Measurements from ENCODE around the gene ANKRD22. TPM values are rescaled to one million over a fixed set of nuclear protein-coding genes. Genes with fewer than 3 reads are reported as not detected.

Gene ANKRD22
- total RNA-seq, 1 experiment from 2014 or later: 4.9 TPM

GRCh38 chr10:88893611-88894010 is 42.0 kb upstream of the ANKRD22 start:
- peaks cover 29% of the 10 kb centered on the region for H3K4me1 ChIP-seq (replicated peaks; ENCODE audit: insufficient read depth)
- no peak overlapping the region for H3K27ac ChIP-seq
- H3K4me3 ChIP-seq: no peak overlapping the region
- DNase-seq: no peak
- H3K36me3 ChIP-seq (ENCODE audit: low read depth): no peaks in the 10 kb centered on the region
- peaks cover 6% of the 10 kb centered on the region; the same call in 1 of the 2 replicates for H3F3A ChIP-seq (ENCODE audit: insufficient read depth, low read depth)
- no peaks in the 10 kb centered on the region for H3K27me3 ChIP-seq (ENCODE audit: insufficient read depth, low read depth)
- CTCF ChIA-PET: no interaction called here
- no TSS peak for BruUV-seq (replicated peaks)
- 0 out of 2 replicates have a peak, but pooled peaks cover 9% of the 10 kb centered on the region for H3K79me2 ChIP-seq (ENCODE audit: low read depth)
- intact Hi-C loops (cut with micrococcal nuclease; ENCODE audit: unreplicated experiment): no loop called here
- H3K9me2 ChIP-seq (ENCODE audit: insufficient read depth): no peaks in the 10 kb centered on the region
- no peak overlapping the region for H2AFZ ChIP-seq
- no peak for TF ChIP-seq EZH2 (IDR thresholded peaks at IDR 0.05; ENCODE audit: low read depth)
- no peak for TF ChIP-seq CTCF (conservative IDR thresholded peaks at IDR 0.05)
- H3K4me2 ChIP-seq: no peak overlapping the region
- H4K20me1 ChIP-seq (ENCODE audit: insufficient read depth): no peaks in the 10 kb centered on the region
- no peaks in the 10 kb centered on the region for H3K9me3 ChIP-seq (ENCODE audit: insufficient read depth, low read depth)
- POLR2A ChIA-PET (ENCODE audit: unreplicated experiment): no interaction called here

- Histone ChIP-seq H3K4me3 (no peak overlapping the region), H3K27me3 (ENCODE audit: insufficient read depth, low read depth) (no peaks in the 10 kb centered on the region), H3K9me2 (ENCODE audit: insufficient read depth) (no peaks in the 10 kb centered on the region), H3K4me2 (no peak overlapping the region), H3K4me1 (replicated peaks; ENCODE audit: insufficient read depth) (peaks cover 20% of the 10 kb centered on the region), H3K36me3 (ENCODE audit: low read depth) (no peaks in the 10 kb centered on the region), H3K27ac (no peak overlapping the region), H3F3A (ENCODE audit: insufficient read depth, low read depth) (peaks cover 6% of the 10 kb centered on the region; the same call in 1 of the 2 replicates), H4K20me1 (ENCODE audit: insufficient read depth) (no peaks in the 10 kb centered on the region), H3K79me2 (ENCODE audit: low read depth) (peaks cover 20% of the 10 kb centered on the region), H3K9me3 (ENCODE audit: insufficient read depth, low read depth) (no peaks in the 10 kb centered on the region), H2AFZ (no peak overlapping the region)
- no TSS peak for BruUV-seq (replicated peaks)
- POLR2A ChIA-PET (ENCODE audit: unreplicated experiment): no interaction called here
- no peak for DNase-seq
- intact Hi-C loops (cut with micrococcal nuclease; ENCODE audit: unreplicated experiment): no loop called here
- TF ChIP-seq CTCF (conservative IDR thresholded peaks at IDR 0.05) (no peak), EZH2 (IDR thresholded peaks at IDR 0.05; ENCODE audit: low read depth) (no peak)
- CTCF ChIA-PET: no interaction called here
Measured at GRCh38 chr10:88892222-88892967, 40.8 kb upstream of the ANKRD22 start.

GRCh38 chr10:88890681-88891381 is 39.2 kb upstream of the ANKRD22 start:
- Histone ChIP-seq H3K27me3 (ENCODE audit: insufficient read depth, low read depth) (no peaks in the 10 kb centered on the region), H3K4me1 (replicated peaks; ENCODE audit: insufficient read depth) (peaks cover 12% of the 10 kb centered on the region), H3K27ac (no peak overlapping the region), H3K9me2 (ENCODE audit: insufficient read depth) (no peaks in the 10 kb centered on the region), H4K20me1 (ENCODE audit: insufficient read depth) (no peaks in the 10 kb centered on the region), H3K4me3 (no peak overlapping the region), H3F3A (ENCODE audit: insufficient read depth, low read depth) (no peaks in the 10 kb centered on the region), H3K79me2 (ENCODE audit: low read depth) (peaks cover 33% of the 10 kb centered on the region), H3K9me3 (ENCODE audit: insufficient read depth, low read depth) (no peaks in the 10 kb centered on the region), H2AFZ (no peak overlapping the region), H3K4me2 (no peak overlapping the region), H3K36me3 (ENCODE audit: low read depth) (no peaks in the 10 kb centered on the region)
- DNase-seq: no peak
- TF ChIP-seq CTCF (conservative IDR thresholded peaks at IDR 0.05): no peak
- no peak for TF ChIP-seq EZH2 (IDR thresholded peaks at IDR 0.05; ENCODE audit: low read depth)
- POLR2A ChIA-PET (ENCODE audit: unreplicated experiment): no interaction called here
- no TSS peak for BruUV-seq (replicated peaks)
- CTCF ChIA-PET: no interaction called here
- intact Hi-C loops (cut with micrococcal nuclease; ENCODE audit: unreplicated experiment): no loop called here

Data from PC-9 (cell line).